Activated CD4-positive, alpha-beta T cell treated with anti-CD3 and anti-CD28 coated beads, Interleukin-2, amount 50 U/mL, for 16 hours (primary cell): ENCODE data around the gene ATG4D.
A peak's percentile ranks its signal among the peaks of the same experiment; 100 is the strongest.

Source experiments
- DNase-seq: peaks from one replicate; pipeline ENCODE4 v3.0.0-alpha.2; 2020

ATG4D gene

GRCh38 chr19:10543420-10544241, at the start of gene ATG4D:
Gene ATG4D, plus strand, starts transcription at chr19:10543904. Its CDS starts 187 bp downstream, at chr19:10544091.
- DNase-seq = peak; percentile 71

- no peak for DNase-seq
Observed at GRCh38 chr19:10497371-10497770, 46.3 kb upstream of the ATG4D start.

- DNase-seq = no peak
Observed at GRCh38 chr19:10499550-10500246, 44.0 kb upstream of the ATG4D start.

GRCh38 chr19:10500247-10500592, 43.5 kb upstream of the ATG4D start:
- no peak for DNase-seq

- peak; percentile 57 for DNase-seq
Observed at GRCh38 chr19:10501971-10502523, 41.7 kb upstream of the ATG4D start.

GRCh38 chr19:10502524-10503001, 41.1 kb upstream of the ATG4D start:
- DNase-seq = peak; percentile 96

- DNase-seq = peak; percentile 44
Observed at GRCh38 chr19:10503002-10503789, 40.5 kb upstream of the ATG4D start, which contains the start of gene KEAP1. Gene KEAP1, minus strand, starts transcription at chr19:10503356. Its CDS starts 3,323 bp downstream, at chr19:10500033.

GRCh38 chr19:10505583-10506229, 38.0 kb upstream of the ATG4D start:
- peak; percentile 86 for DNase-seq

- DNase-seq = no peak
Observed at GRCh38 chr19:10508036-10508435, 35.7 kb upstream of the ATG4D start.

GRCh38 chr19:10508707-10509106, 35.0 kb upstream of the ATG4D start:
- DNase-seq = peak; percentile 45

- peak; percentile 55 for DNase-seq
Observed at GRCh38 chr19:10510301-10510802, 33.4 kb upstream of the ATG4D start.

GRCh38 chr19:10513223-10513622, 30.5 kb upstream of the ATG4D start:
- DNase-seq = no peak

- DNase-seq = peak; percentile 34
Observed at GRCh38 chr19:10514211-10515145, 29.2 kb upstream of the ATG4D start.

- no peak for DNase-seq
Observed at GRCh38 chr19:10516064-10516385, 27.7 kb upstream of the ATG4D start.

- DNase-seq = no peak
Observed at GRCh38 chr19:10516671-10517286, 26.9 kb upstream of the ATG4D start.

- no peak for DNase-seq
Observed at GRCh38 chr19:10517361-10517759, 26.3 kb upstream of the ATG4D start, which contains the start of gene S1PR5. Gene S1PR5, minus strand, starts transcription at chr19:10517447. Its CDS starts 2,436 bp downstream, at chr19:10515011.

- no peak for DNase-seq
Observed at GRCh38 chr19:10517760-10518443, 25.8 kb upstream of the ATG4D start.

GRCh38 chr19:10518444-10519361, 25.0 kb upstream of the ATG4D start:
- no peak for DNase-seq

GRCh38 chr19:10519421-10519820, 24.3 kb upstream of the ATG4D start:
- no peak for DNase-seq
